ENCODE data around the gene F12. TPM values are rescaled to one million over a fixed set of nuclear protein-coding genes. Genes with fewer than 3 reads are reported as not detected.

Gene F12
- total RNA-seq, 2 donors from 2014 or later, result 0.43 TPM; not detected in 1

DNA sequence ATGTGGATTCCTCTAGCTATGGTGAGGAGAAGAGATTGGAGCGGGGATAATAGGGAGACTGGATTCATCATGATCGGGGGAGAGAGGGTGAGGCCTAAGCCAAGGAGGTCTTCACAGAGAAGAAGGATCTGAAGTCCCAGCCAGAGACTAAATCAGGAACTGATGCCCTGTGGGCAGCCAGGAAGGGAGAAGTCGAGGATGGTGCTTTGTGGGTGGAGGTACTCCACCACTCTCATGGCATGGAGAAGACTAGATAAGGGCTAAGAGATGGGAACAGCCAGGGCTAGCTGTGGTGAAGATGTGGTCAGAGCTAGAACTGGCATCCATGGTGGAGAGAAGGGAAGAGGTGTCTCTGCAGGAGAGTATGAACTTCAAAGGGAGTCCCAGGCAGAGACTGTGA lies 54.7 kb downstream of the F12 start:
- H3K4me3 ChIP-seq, result no peak overlapping the region
- no peak for DNase-seq (ENCODE audit: low spot score)
- no peak for TF ChIP-seq CTCF (IDR thresholded peaks at IDR 0.05)

GRCh38 chr5:177354256-177354655 lies 55.1 kb downstream of the F12 start:
- DNase-seq (ENCODE audit: low spot score), result no peak

More for the DNA sequence above, 54.7 kb downstream of the F12 start:
- H3K27me3 ChIP-seq, result no peaks in the 10 kb centered on the region
- H3K9me3 ChIP-seq, result no peaks in the 10 kb centered on the region
- no peak overlapping the region for H3K27ac ChIP-seq
- peaks cover 0 to 20% of the 10 kb centered on the region in 2 donors for H3K4me1 ChIP-seq
- H3K36me3 ChIP-seq, result no peaks in the 10 kb centered on the region

DNA sequence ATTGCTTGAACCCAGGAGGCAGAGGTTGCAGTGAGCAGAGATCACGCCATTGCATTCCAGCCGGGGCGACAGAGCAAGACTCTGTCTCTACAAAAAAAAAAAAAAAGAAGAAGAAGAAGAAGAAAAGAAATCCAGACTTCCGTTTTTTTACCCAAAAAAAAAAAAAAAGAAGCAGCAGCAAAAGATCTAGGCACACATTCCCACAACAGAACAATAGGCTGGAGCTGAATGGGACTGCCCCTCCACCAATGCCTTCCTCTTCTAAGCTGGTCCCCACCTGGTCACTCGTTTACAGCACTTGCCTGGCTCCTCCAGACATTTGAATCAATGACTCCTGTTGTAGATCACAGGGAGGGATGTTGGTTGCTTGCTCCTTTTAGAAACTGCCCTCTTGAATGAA lies 56.3 kb downstream of the F12 start:
- Histone ChIP-seq H3K4me3 (no peak overlapping the region), H3K36me3 (no peaks in the 10 kb centered on the region), H3K27me3 (no peaks in the 10 kb centered on the region), H3K27ac (no peak overlapping the region), H3K9me3 (no peaks in the 10 kb centered on the region), H3K4me1 (peaks cover 0 to 29% of the 10 kb centered on the region in 2 donors)
- DNase-seq (ENCODE audit: low spot score), result no peak
- no peak for TF ChIP-seq CTCF (IDR thresholded peaks at IDR 0.05)

More at GRCh38 chr5:177354256-177354655, 55.1 kb downstream of the F12 start:
- Histone ChIP-seq H3K27ac (no peak overlapping the region), H3K27me3 (no peaks in the 10 kb centered on the region), H3K9me3 (no peaks in the 10 kb centered on the region), H3K4me3 (no peak overlapping the region), H3K4me1 (peaks cover 0 to 24% of the 10 kb centered on the region in 2 donors), H3K36me3 (no peaks in the 10 kb centered on the region)
- TF ChIP-seq CTCF (IDR thresholded peaks at IDR 0.05), result no peak

Other genes with a start within 250 kb of the F12 start
- gene RAB24, start 105.8 kb downstream of the F12 start, total RNA-seq, result 10 to 100 TPM; 14.8 to 14.9 TPM
- 10 to 100 TPM; 26.7 to 44.3 TPM for gene PRELID1, start 105.8 kb downstream of the F12 start, total RNA-seq
- 1 to 10 TPM; 1.6 to 1.8 TPM for gene MXD3, start 97.7 kb downstream of the F12 start, total RNA-seq
- 100 to 1,000 TPM; 128 to 134 TPM for gene LMAN2, start 57.9 kb downstream of the F12 start, total RNA-seq
- 1 to 10 TPM; 3.1 to 6.8 TPM for gene RGS14, start 51.6 kb downstream of the F12 start, total RNA-seq
- not detected for gene SLC34A1, start 25.1 kb downstream of the F12 start, total RNA-seq
- gene PFN3, start 8.9 kb downstream of the F12 start, total RNA-seq, result not detected
- 10 to 100 TPM in 1 of 2 donors, 1 to 10 TPM in 1; 9.9 to 14.1 TPM for gene GRK6, start 17.1 kb upstream of the F12 start, total RNA-seq
- 1 to 10 TPM in 1 of 2 donors, under 1 TPM in 1; 0.90 to 1.1 TPM for gene PRR7, start 37.2 kb upstream of the F12 start, total RNA-seq
- 10 to 100 TPM; 25.0 to 47.2 TPM for gene DBN1, start 64.1 kb upstream of the F12 start, total RNA-seq
- 10 to 100 TPM; 45.8 to 56.0 TPM for gene PDLIM7, start 88.0 kb upstream of the F12 start, total RNA-seq
- 1 to 10 TPM; 1.6 to 2.6 TPM for gene DOK3, start 100.3 kb upstream of the F12 start, total RNA-seq
- gene DDX41, start 107.4 kb upstream of the F12 start, total RNA-seq, result 10 to 100 TPM; 40.9 to 45.5 TPM
- 10 to 100 TPM in 1 of 2 donors, 1 to 10 TPM in 1; 9.8 to 20.7 TPM for gene FAM193B, start 145.0 kb upstream of the F12 start, total RNA-seq
- 10 to 100 TPM; 49.6 to 63.8 TPM for gene TMED9, start 182.6 kb upstream of the F12 start, total RNA-seq
- gene B4GALT7, start 190.6 kb upstream of the F12 start, total RNA-seq, result 10 to 100 TPM; 12.2 to 21.3 TPM